Eye (tissue), 1 donor: ENCODE data around the gene IGFBP3.

Experiments used
- DNase-seq: peaks from one replicate; pipeline ENCODE4 v3.0.0-alpha.2; 2015

The IGFBP3 gene

GRCh38 chr7:45921699-45922519 lies 837 bp upstream of the IGFBP3 start:
- DNase-seq, result peak; percentile 94

- DNase-seq, result no peak
These were observed 268 bp upstream of the IGFBP3 start for GRCh38 chr7:45921381-45921698.

- peak; percentile 56 for DNase-seq
These were observed 1.0 kb downstream of the IGFBP3 start for GRCh38 chr7:45919993-45920459.

- DNase-seq, result peak; percentile 30
These were observed 1.8 kb downstream of the IGFBP3 start for GRCh38 chr7:45919231-45919784.

- peak; percentile 7 for DNase-seq
These were observed 2.5 kb downstream of the IGFBP3 start for GRCh38 chr7:45918556-45918955.

GRCh38 chr7:45917658-45918057 lies 3.4 kb downstream of the IGFBP3 start:
- peak; percentile 92 for DNase-seq

GRCh38 chr7:45917064-45917463 lies 4.0 kb downstream of the IGFBP3 start:
- no peak for DNase-seq

GRCh38 chr7:45915606-45916005 lies 5.5 kb downstream of the IGFBP3 start:
- no peak for DNase-seq

GRCh38 chr7:45914911-45915310 lies 6.2 kb downstream of the IGFBP3 start:
- DNase-seq, result no peak

GRCh38 chr7:45912972-45913371 lies 8.1 kb downstream of the IGFBP3 start:
- DNase-seq, result no peak

- no peak for DNase-seq
These were observed 9.8 kb downstream of the IGFBP3 start for GRCh38 chr7:45911311-45911710.

GRCh38 chr7:45910855-45911254 lies 10.2 kb downstream of the IGFBP3 start:
- DNase-seq, result no peak

GRCh38 chr7:45909561-45909960 lies 11.5 kb downstream of the IGFBP3 start:
- DNase-seq, result no peak

- DNase-seq, result no peak
These were observed 18.3 kb downstream of the IGFBP3 start for GRCh38 chr7:45902820-45903219.

- no peak for DNase-seq
These were observed 19.5 kb downstream of the IGFBP3 start for GRCh38 chr7:45901566-45901965.

GRCh38 chr7:45898222-45898621 lies 22.9 kb downstream of the IGFBP3 start:
- DNase-seq, result no peak

- DNase-seq, result no peak
These were observed 23.9 kb downstream of the IGFBP3 start for GRCh38 chr7:45897042-45897690.

GRCh38 chr7:45894665-45895062 lies 26.4 kb downstream of the IGFBP3 start:
- DNase-seq, result no peak

- no peak for DNase-seq
These were observed 26.9 kb downstream of the IGFBP3 start for GRCh38 chr7:45893996-45894664.

GRCh38 chr7:45893374-45893995 lies 27.6 kb downstream of the IGFBP3 start:
- DNase-seq, result no peak

GRCh38 chr7:45892407-45893035 lies 28.6 kb downstream of the IGFBP3 start:
- no peak for DNase-seq
